Right lobe of liver (tissue), 6 donors: Measurements from ENCODE around the gene ACOX3. TPM values are rescaled to one million over a fixed set of nuclear protein-coding genes. Genes with fewer than 3 reads are reported as not detected.

Experiments used
- ATAC-seq, 4 donors: fragments of 200-7000 bp; cut with Tn5 transposase; one replicate each; pipeline ENCODE4 v1.9.1; 2020; ENCODE audit warnings: mild to moderate bottlenecking in 4 of 4, moderate library complexity in 4 of 4
- DNase-seq, 3 donors: peaks; one replicate each; pipeline ENCODE4 v3.0.0-alpha.2; 2020
- H3K27ac ChIP-seq, 3 donors: fragments of 200-600 bp; one replicate each; pipeline ENCODE4 v1.8.0; 2022
- H3K27me3 ChIP-seq, 2 donors: fragments of 200-600 bp; one replicate each; pipeline ENCODE4 v1.8.0; 2022
- H3K36me3 ChIP-seq, 4 donors: fragments of 200-600 bp; sonication (generic) in 1 of 4; one replicate each; pipeline versions ENCODE4 v1.5.1 to v1.8.0; 2017 to 2022; ENCODE audit warnings: control low read depth in 1 of 4
- H3K4me1 ChIP-seq, 4 donors: fragments of 200-600 bp; sonication (generic) in 1 of 4; one replicate each; pipeline versions ENCODE4 v1.5.1 to v1.8.0; 2017 to 2022; ENCODE audit warnings: control low read depth in 1 of 4
- H3K4me3 ChIP-seq, 3 donors: fragments of 200-600 bp; one replicate each; pipeline ENCODE4 v1.8.0; 2022
- H3K9me3 ChIP-seq, 4 donors: fragments of 200-600 bp; sonication (generic) in 1 of 4; one replicate each; pipeline versions ENCODE4 v1.5.1 to v1.8.0; 2017 to 2022; ENCODE audit warnings: control low read depth in 1 of 4
- POLR2A ChIP-seq: fragments of 450-650 bp; IDR thresholded peaks from one replicate; pipeline ENCODE4 v1.6.1; 2017; ENCODE audit warnings: antibody characterized with exemption, mild to moderate bottlenecking
- WGBS: methylation state at CpG from one replicate; pipeline ENCODE4 v1.1.6; 2018; ENCODE audit warnings: low coverage, low lambda C conversion rate; ENCODE audit not compliant: insufficient coverage; ENCODE audit errors: missing lambda C conversion rate; 5-methylcytosine and 5-hydroxymethylcytosine counted together
- intact Hi-C, 2 donors: fragments of 100-400 bp; cut with DNase I; formaldehyde crosslinking; loops; one replicate each; pipeline versions ENCODE4 v1.11.2 to v1.14.1; 2022
- total RNA-seq, 6 experiments: library from RNA; depleted of rRNA in 2 of 6; stranded (reverse); fragments of >200 nt in 2 of 6; fragmentation: NEBNext Ultra II Directional in 3 of 6; extraction: Animal tissue kit (Norgen Biotek cat#: 25700) in 3 of 6; gene quantifications; one replicate each; pipeline versions ENCODE4 v1.1.0 to v1.2.4, GENCODE V29; 2016 to 2023
- TF ChIP-seq, protein P1 (sequence below), 4 donors: fragments of 200-600 bp in 3 of 4; fragments of 450-650 bp in 1 of 4; IDR thresholded peaks; one replicate each; pipeline versions ENCODE4 v1.5.1 to v1.8.0; 2016 to 2022; ENCODE audit warnings: antibody characterized with exemption in 4 of 4, mild to moderate bottlenecking in 2 of 4
- donor health status: DM: no; HTN: yes; CAD: no.
- donor health status: DM: no; HTN: no; CAD: no.
- donor health status: DM: no; HTN: no; CAD: no.
- donor health status: DM: no; HTN: yes; CAD: no.
- donor health status: DM: no; HTN: yes; CAD: no.

ACOX3 gene
- total RNA-seq, 6 experiments from 2014 or later = 18.5 to 36.9 (median 21.9) TPM

DNA sequence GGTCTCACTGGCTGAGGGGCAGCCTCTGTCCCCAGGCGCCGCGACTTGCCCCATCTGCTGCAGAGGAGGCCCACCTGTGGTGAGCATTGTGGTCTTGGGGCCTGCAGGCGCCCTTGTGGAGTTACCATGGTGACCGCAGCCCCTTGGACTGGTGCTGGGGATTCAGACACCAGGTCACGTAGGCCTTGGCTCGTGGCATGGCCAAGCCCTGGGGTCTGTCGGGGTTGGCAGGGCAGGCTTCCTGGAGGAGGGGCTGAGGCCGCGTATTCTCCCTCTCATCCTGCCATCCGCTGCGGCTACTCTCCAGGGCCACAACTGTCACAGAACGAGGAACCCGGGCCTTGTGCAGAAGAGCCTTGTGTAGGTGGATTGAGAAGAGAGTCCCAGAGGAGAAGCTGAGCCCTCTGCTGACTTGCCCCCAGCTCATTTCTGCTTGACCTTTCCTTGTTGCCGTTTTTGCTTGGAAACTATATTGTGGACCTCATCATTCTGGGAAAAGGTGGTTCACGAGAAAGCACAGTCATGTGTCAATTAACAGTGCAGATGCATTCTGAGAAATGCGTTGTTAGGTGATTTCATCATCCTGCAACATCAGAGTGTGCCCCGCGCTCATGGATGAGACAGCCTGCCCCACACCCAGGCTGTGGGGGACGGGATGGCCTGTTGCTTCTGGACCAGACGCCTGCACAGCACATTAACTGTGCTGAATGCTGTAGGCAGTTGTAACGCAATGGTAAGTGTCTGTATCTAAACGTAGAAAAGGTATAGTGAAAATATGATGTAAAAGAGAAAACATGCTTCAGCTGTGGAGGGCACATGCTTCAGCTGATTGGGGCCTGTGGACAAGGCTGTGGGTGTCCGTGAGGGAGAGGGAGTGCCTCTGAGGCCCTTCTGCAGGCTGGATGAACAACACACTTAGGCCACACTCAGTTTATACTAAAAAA lies 38.5 kb upstream of the ACOX3 start:
- Histone ChIP-seq H3K4me1 (no peaks in the 10 kb centered on the region), H3K36me3 (peaks cover 0 to 7% (median 0%) of the 10 kb centered on the region in 4 donors), H3K27ac (no peak overlapping the region), H3K9me3 (no peaks in the 10 kb centered on the region), H3K27me3 (no peaks in the 10 kb centered on the region), H3K4me3 (no peak overlapping the region)
- DNase-seq = no peak
- intact Hi-C loops = loop anchor here in 1 of 2 donors (10.0 kb wide), 1 partner anchor 116 kb away; the partner anchor contains the start of gene CPZ
- TF ChIP-seq, protein P1, sequence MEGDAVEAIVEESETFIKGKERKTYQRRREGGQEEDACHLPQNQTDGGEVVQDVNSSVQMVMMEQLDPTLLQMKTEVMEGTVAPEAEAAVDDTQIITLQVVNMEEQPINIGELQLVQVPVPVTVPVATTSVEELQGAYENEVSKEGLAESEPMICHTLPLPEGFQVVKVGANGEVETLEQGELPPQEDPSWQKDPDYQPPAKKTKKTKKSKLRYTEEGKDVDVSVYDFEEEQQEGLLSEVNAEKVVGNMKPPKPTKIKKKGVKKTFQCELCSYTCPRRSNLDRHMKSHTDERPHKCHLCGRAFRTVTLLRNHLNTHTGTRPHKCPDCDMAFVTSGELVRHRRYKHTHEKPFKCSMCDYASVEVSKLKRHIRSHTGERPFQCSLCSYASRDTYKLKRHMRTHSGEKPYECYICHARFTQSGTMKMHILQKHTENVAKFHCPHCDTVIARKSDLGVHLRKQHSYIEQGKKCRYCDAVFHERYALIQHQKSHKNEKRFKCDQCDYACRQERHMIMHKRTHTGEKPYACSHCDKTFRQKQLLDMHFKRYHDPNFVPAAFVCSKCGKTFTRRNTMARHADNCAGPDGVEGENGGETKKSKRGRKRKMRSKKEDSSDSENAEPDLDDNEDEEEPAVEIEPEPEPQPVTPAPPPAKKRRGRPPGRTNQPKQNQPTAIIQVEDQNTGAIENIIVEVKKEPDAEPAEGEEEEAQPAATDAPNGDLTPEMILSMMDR (IDR thresholded peaks at IDR 0.05) = no peak
- no peak for TF ChIP-seq POLR2A
- WGBS = 78% methylated on average over 10 of the region's 24 CpGs
- no peak for ATAC-seq

DNA sequence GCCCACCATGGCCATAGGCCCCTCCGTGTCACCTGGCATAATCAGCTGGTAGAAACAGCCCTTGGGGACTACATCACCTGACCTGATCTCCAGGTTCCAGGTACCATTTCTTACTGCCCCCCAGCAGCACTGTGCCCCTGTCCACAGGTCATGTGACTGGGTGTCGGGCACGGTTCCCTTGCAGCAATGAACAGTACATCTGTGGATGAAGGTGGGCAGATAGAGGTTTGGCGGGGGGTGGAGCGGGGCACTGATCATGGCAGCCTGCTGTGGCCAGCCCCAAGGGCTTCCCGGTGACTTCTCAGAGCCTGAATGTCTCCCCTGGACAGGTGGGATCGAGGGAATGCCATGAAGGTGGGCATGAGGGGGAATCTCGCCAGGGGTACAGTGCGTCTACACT lies 37.8 kb upstream of the ACOX3 start:
- ATAC-seq = peak in 1 of 4 donors; percentile 5
- 80% methylated on average over 2 of the region's 9 CpGs for whole genome bisulfite sequencing
- intact Hi-C loops = loop anchor here in 1 of 2 donors (10.0 kb wide), 1 partner anchor 116 kb away; the partner anchor contains the start of gene CPZ

DNA sequence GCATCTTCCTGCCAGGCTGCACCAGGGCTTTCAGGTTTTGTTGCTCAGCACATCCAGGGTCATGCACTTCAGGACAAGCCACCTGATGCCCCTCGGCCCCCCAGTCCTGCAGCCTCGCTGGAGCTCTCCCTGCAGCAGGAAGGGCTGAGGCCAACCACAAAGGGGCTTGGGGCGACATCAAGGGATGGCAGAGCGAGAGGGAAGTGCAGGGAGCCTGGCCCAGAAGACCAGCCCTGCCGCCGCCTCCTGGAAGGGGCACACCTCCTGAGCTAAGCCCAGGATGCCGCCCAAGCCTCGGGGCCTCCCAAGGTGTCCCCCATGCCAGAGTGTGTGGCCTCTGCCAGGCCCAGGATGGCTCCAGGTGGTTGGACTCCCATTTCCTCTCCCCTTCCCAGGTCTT lies 37.2 kb upstream of the ACOX3 start:
- WGBS = no CpG with 5 or more reads among the region's 8 CpGs
- DNase-seq (no peak), ATAC-seq (peak in 1 of 4 donors; percentile 7)
- no peaks in the 10 kb centered on the region for H3K27me3 ChIP-seq
- no peak overlapping the region for H3K27ac ChIP-seq
- intact Hi-C loops = loop anchor here in 1 of 2 donors (10.0 kb wide), 1 partner anchor 117 kb away; the partner anchor contains the start of gene CPZ
- peaks cover 0 to 7% (median 0%) of the 10 kb centered on the region in 4 donors for H3K36me3 ChIP-seq
- TF ChIP-seq POLR2A = no peak
- TF ChIP-seq, protein P1 (IDR thresholded peaks at IDR 0.05) = no peak
- H3K9me3 ChIP-seq = no peaks in the 10 kb centered on the region
- no peak overlapping the region for H3K4me3 ChIP-seq
- H3K4me1 ChIP-seq = no peaks in the 10 kb centered on the region

More for the DNA sequence above, 37.8 kb upstream of the ACOX3 start:
- no peak overlapping the region for H3K27ac ChIP-seq
- H3K27me3 ChIP-seq = no peaks in the 10 kb centered on the region
- no peak for DNase-seq
- no peaks in the 10 kb centered on the region for H3K4me1 ChIP-seq
- peaks cover 0 to 7% (median 0%) of the 10 kb centered on the region in 4 donors for H3K36me3 ChIP-seq
- no peaks in the 10 kb centered on the region for H3K9me3 ChIP-seq
- H3K4me3 ChIP-seq = no peak overlapping the region
- TF ChIP-seq, protein P1 (IDR thresholded peaks at IDR 0.05) = no peak
- no peak for TF ChIP-seq POLR2A

DNA sequence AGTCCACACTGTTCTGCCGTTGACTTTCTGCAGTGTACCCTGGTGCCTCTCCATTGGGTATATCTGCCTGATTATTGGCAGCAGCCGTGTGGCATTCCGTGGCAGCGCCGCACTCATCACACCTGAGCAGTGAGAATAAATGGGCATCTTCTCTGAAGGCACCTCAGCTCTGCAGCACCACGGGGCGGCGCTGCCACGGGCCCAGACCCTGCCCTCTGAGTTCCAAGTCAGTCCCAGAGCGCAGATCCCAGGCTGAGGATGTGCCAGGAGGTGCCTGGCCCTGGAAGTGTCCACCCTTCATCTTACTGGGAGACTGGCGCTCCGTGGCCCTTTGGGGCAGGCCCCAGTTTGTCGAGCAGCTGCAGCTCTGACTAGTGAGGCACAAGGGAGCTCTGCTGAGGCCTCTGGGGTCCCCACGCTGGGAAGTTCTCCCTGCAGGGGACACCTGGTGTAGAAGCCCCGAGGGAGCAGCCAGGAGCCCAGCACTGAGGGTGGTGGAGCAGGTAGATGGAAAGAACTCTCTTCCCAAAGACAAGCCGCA lies 36.6 kb upstream of the ACOX3 start:
- no peak for DNase-seq
- Histone ChIP-seq H3K27me3 (no peaks in the 10 kb centered on the region), H3K36me3 (peaks cover 0 to 7% (median 0%) of the 10 kb centered on the region in 4 donors), H3K9me3 (no peaks in the 10 kb centered on the region), H3K4me1 (no peaks in the 10 kb centered on the region), H3K27ac (no peak overlapping the region), H3K4me3 (no peak overlapping the region)
- ATAC-seq = no peak
- intact Hi-C loops = loop anchor here in 1 of 2 donors (10.0 kb wide), 1 partner anchor 118 kb away; the partner anchor contains the start of gene CPZ
- WGBS = no CpG with 5 or more reads among the region's 16 CpGs
- TF ChIP-seq, protein P1 (IDR thresholded peaks at IDR 0.05) = no peak
